ENCODE measurements around the gene PCMT1.

DNA sequence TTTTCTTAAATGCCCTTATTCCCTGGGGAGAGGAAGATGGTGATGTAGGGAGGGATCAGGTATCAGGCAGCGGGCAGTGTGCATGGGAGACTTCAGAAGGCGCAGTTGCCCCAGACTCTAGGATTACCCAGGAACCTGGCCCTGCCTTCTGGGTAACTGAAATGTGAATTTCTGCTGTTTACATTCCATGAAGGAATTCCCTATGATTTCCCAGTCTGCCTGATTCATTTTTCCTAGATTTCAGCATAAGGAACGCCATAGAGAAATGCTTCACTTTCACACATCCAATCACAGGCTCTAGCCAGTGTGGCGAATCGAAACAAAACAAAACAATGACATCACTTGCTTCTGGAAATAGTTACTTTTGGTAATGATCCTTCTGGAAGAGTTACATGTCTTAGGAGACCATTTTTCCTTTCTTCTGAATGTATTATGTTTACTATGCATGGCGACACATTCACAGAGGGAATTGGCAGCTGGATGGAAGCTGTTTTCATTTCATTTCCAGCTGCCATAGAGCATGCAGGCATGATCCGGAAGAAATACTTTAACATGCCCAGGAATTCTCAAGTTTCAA is 81.3 kb downstream of the PCMT1 start:
- TF ChIP-seq, protein P1, sequence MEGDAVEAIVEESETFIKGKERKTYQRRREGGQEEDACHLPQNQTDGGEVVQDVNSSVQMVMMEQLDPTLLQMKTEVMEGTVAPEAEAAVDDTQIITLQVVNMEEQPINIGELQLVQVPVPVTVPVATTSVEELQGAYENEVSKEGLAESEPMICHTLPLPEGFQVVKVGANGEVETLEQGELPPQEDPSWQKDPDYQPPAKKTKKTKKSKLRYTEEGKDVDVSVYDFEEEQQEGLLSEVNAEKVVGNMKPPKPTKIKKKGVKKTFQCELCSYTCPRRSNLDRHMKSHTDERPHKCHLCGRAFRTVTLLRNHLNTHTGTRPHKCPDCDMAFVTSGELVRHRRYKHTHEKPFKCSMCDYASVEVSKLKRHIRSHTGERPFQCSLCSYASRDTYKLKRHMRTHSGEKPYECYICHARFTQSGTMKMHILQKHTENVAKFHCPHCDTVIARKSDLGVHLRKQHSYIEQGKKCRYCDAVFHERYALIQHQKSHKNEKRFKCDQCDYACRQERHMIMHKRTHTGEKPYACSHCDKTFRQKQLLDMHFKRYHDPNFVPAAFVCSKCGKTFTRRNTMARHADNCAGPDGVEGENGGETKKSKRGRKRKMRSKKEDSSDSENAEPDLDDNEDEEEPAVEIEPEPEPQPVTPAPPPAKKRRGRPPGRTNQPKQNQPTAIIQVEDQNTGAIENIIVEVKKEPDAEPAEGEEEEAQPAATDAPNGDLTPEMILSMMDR (conservative IDR thresholded peaks at IDR 0.05; ENCODE audit: low read length): no peak
- TF ChIP-seq EZH2phosphoT487 (IDR thresholded peaks at IDR 0.05; ENCODE audit: borderline replicate concordance, low read depth, low read length): no peak

All from OCI-LY7 (cell line).